ENCODE data around the gene LIFR. TPM values are rescaled to one million over a fixed set of nuclear protein-coding genes. Genes with fewer than 3 reads are reported as not detected.

Gene LIFR
- total and polyA plus RNA-seq, 2 donors, result 27.5 to 33.8 TPM

DNA sequence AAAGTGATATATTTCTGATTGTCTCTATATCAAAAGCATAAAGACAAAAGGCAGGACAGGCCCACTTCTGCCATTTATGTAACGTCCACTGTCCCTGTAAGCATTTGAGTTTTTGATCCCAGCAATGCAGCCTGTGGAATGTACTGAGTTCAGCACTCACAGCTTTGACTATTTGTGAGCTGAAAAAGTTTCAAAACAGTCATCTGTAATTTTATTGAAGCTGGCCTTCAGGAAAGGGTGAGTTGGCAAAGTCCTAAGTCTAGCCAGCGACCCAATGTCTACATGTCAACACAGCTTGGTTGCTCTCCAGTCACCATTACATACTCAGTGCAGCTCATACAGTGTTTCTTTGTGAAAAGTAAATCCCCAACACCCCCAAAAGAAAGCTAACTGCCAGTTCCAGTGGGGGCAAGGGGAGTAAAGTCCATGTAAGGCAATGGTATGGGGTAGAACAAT, 9.7 kb downstream of the LIFR start:
- no peaks in the 10 kb centered on the region for H3K4me1 ChIP-seq (ENCODE audit: control insufficient read depth in 2 of 2, insufficient read depth in 2 of 2, low read length in 2 of 2)

DNA sequence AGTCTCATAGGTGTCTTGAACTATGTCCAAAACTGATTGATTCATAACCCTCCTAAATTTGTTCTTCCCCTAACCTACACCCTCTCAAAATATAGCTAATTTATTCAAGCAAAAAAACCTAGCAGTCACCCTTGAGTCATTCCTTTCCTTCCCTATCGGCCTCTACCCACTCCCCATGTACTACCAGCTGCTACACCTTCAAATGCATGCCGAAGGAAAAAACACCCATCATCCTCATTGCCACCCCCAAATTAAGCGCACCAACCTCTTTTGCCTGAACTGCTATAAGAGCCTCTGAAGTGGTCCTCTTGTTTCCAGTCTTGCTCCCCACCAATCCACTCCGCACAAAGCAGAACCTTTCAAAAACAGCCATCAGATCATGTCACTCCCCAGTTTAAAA, 12.6 kb downstream of the LIFR start:
- Histone ChIP-seq H3K27ac (ENCODE audit: low read depth in 1 of 2, low read length in 1 of 2) (no peak overlapping the region), H3K4me3 (ENCODE audit: low read length in 2 of 2) (no peak overlapping the region), H3K27me3 (ENCODE audit: control insufficient read depth in 2 of 2, insufficient read depth in 1 of 2, low read length in 1 of 2) (no peaks in the 10 kb centered on the region), H3K9me3 (ENCODE audit: control insufficient read depth in 2 of 2, insufficient read depth in 1 of 2, low read length in 1 of 2) (no peaks in the 10 kb centered on the region), H3K36me3 (ENCODE audit: control insufficient read depth in 2 of 2, insufficient read depth in 2 of 2, low read length in 1 of 2) (no peaks in the 10 kb centered on the region), H3K4me1 (ENCODE audit: control insufficient read depth in 2 of 2, insufficient read depth in 2 of 2, low read length in 2 of 2) (no peaks in the 10 kb centered on the region)
- DNase-seq (ENCODE audit: low read depth in 6 of 9, low spot score in 9 of 9), result no peak
- 94% methylated on average over 4 of the region's 4 CpGs for WGBS

More for the DNA sequence above, 9.7 kb downstream of the LIFR start:
- peaks cover 0 to 3% of the 10 kb centered on the region in 2 donors for H3K27me3 ChIP-seq (ENCODE audit: control insufficient read depth in 2 of 2, insufficient read depth in 1 of 2, low read length in 1 of 2)
- DNase-seq (ENCODE audit: low read depth in 6 of 9, low spot score in 9 of 9), result no peak
- H3K27ac ChIP-seq (ENCODE audit: low read depth in 1 of 2, low read length in 1 of 2), result no peak overlapping the region
- H3K36me3 ChIP-seq (ENCODE audit: control insufficient read depth in 2 of 2, insufficient read depth in 2 of 2, low read length in 1 of 2), result no peaks in the 10 kb centered on the region
- no peak overlapping the region for H3K4me3 ChIP-seq (ENCODE audit: low read length in 2 of 2)
- 86% methylated on average over 2 of the region's 2 CpGs for WGBS
- no peaks in the 10 kb centered on the region for H3K9me3 ChIP-seq (ENCODE audit: control insufficient read depth in 2 of 2, insufficient read depth in 1 of 2, low read length in 1 of 2)

DNA sequence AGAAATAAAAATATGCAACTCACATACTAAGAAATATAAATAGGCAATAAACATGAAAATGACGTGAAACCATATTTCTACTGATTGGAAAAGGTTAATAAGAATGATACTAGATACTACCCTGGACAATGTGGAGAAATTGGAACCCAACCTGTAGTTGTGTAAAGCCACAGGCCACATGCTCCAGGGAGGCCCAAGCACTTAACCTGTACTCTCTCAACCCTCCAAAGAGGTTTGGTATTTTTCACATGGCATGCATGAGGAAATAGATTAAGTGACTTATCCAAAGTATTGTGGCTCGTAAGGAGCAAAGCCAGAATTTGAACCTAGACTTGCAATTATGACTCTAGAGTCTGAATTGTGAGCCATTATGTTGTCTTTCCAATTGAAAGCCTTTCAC, 13.4 kb downstream of the LIFR start:
- H3K9me3 ChIP-seq (ENCODE audit: control insufficient read depth in 2 of 2, insufficient read depth in 1 of 2, low read length in 1 of 2), result no peaks in the 10 kb centered on the region

DNA sequence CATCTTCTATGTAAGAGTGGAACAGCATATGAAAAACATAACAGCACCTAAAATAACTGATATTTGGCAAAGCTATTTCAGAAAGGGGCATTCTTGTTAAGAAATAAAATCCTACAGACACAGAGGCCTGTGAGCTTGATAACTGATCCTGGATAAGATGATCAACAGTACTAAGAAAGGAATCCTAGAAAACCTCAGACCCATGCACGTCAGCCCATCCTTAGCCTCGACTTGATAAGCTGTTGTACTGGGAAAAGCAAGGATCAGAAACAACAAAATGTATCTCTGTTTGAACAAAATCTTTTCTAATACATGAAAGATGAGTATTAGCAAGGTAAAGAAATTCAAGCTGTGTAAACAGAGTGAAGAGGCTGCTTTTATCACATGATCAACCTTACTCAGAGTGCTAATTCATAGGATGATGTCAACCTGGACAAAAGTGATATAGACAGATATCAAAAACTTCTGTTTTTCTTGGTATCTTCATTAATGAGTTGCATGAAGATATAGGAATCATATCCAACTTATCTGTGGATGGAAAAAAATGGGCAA, 15.2 kb downstream of the LIFR start:
- H3K4me1 ChIP-seq (ENCODE audit: control insufficient read depth in 2 of 2, insufficient read depth in 2 of 2, low read length in 2 of 2), result no peaks in the 10 kb centered on the region
- no peaks in the 10 kb centered on the region for H3K36me3 ChIP-seq (ENCODE audit: control insufficient read depth in 2 of 2, insufficient read depth in 2 of 2, low read length in 1 of 2)
- 85% methylated on average over 2 of the region's 2 CpGs for WGBS
- no peaks in the 10 kb centered on the region for H3K9me3 ChIP-seq (ENCODE audit: control insufficient read depth in 2 of 2, insufficient read depth in 1 of 2, low read length in 1 of 2)
- H3K4me3 ChIP-seq (ENCODE audit: low read length in 2 of 2), result no peak overlapping the region
- no peak overlapping the region for H3K27ac ChIP-seq (ENCODE audit: low read depth in 1 of 2, low read length in 1 of 2)
- no peaks in the 10 kb centered on the region for H3K27me3 ChIP-seq (ENCODE audit: control insufficient read depth in 2 of 2, insufficient read depth in 1 of 2, low read length in 1 of 2)
- DNase-seq (ENCODE audit: low read depth in 6 of 9, low spot score in 9 of 9), result no peak

More for the DNA sequence above, 13.4 kb downstream of the LIFR start:
- Histone ChIP-seq H3K4me3 (ENCODE audit: low read length in 2 of 2) (no peak overlapping the region), H3K36me3 (ENCODE audit: control insufficient read depth in 2 of 2, insufficient read depth in 2 of 2, low read length in 1 of 2) (no peaks in the 10 kb centered on the region), H3K4me1 (ENCODE audit: control insufficient read depth in 2 of 2, insufficient read depth in 2 of 2, low read length in 2 of 2) (no peaks in the 10 kb centered on the region), H3K27me3 (ENCODE audit: control insufficient read depth in 2 of 2, insufficient read depth in 1 of 2, low read length in 1 of 2) (no peaks in the 10 kb centered on the region), H3K27ac (ENCODE audit: low read depth in 1 of 2, low read length in 1 of 2) (no peak overlapping the region)
- DNase-seq (ENCODE audit: low read depth in 6 of 9, low spot score in 9 of 9), result no peak
- 67% methylated on average over 2 of the region's 2 CpGs for WGBS

DNA sequence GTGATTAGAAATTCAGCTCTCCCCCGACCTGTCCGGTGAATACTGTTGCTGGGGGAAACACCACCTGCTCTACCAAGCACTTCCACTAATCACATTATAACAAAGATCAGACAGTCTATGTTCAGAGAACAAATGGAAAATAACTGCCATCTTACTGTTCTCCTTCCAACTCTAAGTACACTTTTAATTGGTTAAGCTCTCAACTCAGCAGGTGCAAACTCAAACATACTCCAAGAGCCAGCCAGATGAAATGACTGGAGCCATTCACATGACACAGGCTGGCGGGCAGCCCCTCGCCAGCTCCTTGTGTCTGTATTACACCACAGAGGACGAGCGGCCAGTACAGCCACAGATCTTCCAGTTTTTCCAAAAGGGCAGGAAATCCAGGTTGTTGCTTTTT, 16.1 kb downstream of the LIFR start:
- H3K4me3 ChIP-seq (ENCODE audit: low read length in 2 of 2), result no peak overlapping the region
- H3K27me3 ChIP-seq (ENCODE audit: control insufficient read depth in 2 of 2, insufficient read depth in 1 of 2, low read length in 1 of 2), result no peaks in the 10 kb centered on the region
- no peak for DNase-seq (ENCODE audit: low read depth in 6 of 9, low spot score in 9 of 9)
- 85% methylated on average over 6 of the region's 6 CpGs for WGBS
- no peak overlapping the region for H3K27ac ChIP-seq (ENCODE audit: low read depth in 1 of 2, low read length in 1 of 2)
- no peaks in the 10 kb centered on the region for H3K36me3 ChIP-seq (ENCODE audit: control insufficient read depth in 2 of 2, insufficient read depth in 2 of 2, low read length in 1 of 2)
- H3K4me1 ChIP-seq (ENCODE audit: control insufficient read depth in 2 of 2, insufficient read depth in 2 of 2, low read length in 2 of 2), result no peaks in the 10 kb centered on the region
- no peaks in the 10 kb centered on the region for H3K9me3 ChIP-seq (ENCODE audit: control insufficient read depth in 2 of 2, insufficient read depth in 1 of 2, low read length in 1 of 2)

DNA sequence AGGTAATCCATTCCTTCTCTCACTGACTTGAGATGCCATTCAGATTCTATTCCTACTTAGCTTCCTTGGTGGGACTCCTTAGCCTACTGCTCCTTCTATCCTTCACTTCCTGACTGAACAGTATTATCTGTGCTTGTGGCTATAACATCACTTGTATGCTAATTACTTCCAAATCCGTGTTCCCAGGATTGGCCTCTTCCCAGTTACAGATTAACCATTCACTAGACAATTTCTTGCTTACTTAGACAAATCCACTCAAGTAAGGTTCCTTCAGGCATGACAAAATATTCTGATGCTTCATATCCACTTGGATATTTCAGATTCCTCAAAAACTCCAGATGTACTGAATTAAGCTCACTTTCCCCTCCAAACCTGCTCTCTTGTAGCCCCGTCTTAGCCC, 18.3 kb downstream of the LIFR start:
- no peak for DNase-seq (ENCODE audit: low read depth in 6 of 9, low spot score in 9 of 9)
- Histone ChIP-seq H3K4me1 (ENCODE audit: control insufficient read depth in 2 of 2, insufficient read depth in 2 of 2, low read length in 2 of 2) (no peaks in the 10 kb centered on the region), H3K27ac (ENCODE audit: low read depth in 1 of 2, low read length in 1 of 2) (no peak overlapping the region), H3K27me3 (ENCODE audit: control insufficient read depth in 2 of 2, insufficient read depth in 1 of 2, low read length in 1 of 2) (no peaks in the 10 kb centered on the region), H3K4me3 (ENCODE audit: low read length in 2 of 2) (no peak overlapping the region), H3K36me3 (ENCODE audit: control insufficient read depth in 2 of 2, insufficient read depth in 2 of 2, low read length in 1 of 2) (no peaks in the 10 kb centered on the region), H3K9me3 (ENCODE audit: control insufficient read depth in 2 of 2, insufficient read depth in 1 of 2, low read length in 1 of 2) (no peaks in the 10 kb centered on the region)
- WGBS, result 86% methylated on average over 2 of the region's 2 CpGs

- no peak overlapping the region for H3K4me3 ChIP-seq (ENCODE audit: low read length in 2 of 2)
- H3K9me3 ChIP-seq (ENCODE audit: control insufficient read depth in 2 of 2, insufficient read depth in 1 of 2, low read length in 1 of 2), result no peaks in the 10 kb centered on the region
- H3K36me3 ChIP-seq (ENCODE audit: control insufficient read depth in 2 of 2, insufficient read depth in 2 of 2, low read length in 1 of 2), result no peaks in the 10 kb centered on the region
- no peak for DNase-seq (ENCODE audit: low read depth in 6 of 9, low spot score in 9 of 9)
- no peaks in the 10 kb centered on the region for H3K27me3 ChIP-seq (ENCODE audit: control insufficient read depth in 2 of 2, insufficient read depth in 1 of 2, low read length in 1 of 2)
- no peak overlapping the region for H3K27ac ChIP-seq (ENCODE audit: low read depth in 1 of 2, low read length in 1 of 2)
- H3K4me1 ChIP-seq (ENCODE audit: control insufficient read depth in 2 of 2, insufficient read depth in 2 of 2, low read length in 2 of 2), result no peaks in the 10 kb centered on the region
- 68% methylated on average over 4 of the region's 4 CpGs for WGBS
Measured at GRCh38 chr5:38537505-38537904, 18.9 kb downstream of the LIFR start.

DNA sequence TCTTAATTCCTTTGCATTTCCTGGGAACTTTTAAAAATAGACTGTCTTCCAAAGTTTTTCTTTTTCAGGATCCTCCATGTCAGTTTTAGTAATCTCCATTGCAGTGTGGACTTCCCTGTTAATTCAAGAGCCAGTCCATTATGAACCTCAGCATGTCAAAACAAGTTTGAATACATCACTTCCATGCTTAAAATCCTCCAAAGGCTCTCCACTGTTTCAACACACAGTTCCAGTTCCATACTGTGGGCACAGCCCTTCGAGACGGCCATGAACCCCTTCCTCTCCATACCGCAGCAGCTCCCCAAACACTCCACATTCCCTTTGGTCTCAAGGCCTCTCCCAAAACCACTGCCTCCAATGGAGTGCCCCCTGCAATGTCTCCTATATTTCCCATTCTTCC, 19.5 kb downstream of the LIFR start:
- H3K4me1 ChIP-seq (ENCODE audit: control insufficient read depth in 2 of 2, insufficient read depth in 2 of 2, low read length in 2 of 2), result no peaks in the 10 kb centered on the region
- no peaks in the 10 kb centered on the region for H3K27me3 ChIP-seq (ENCODE audit: control insufficient read depth in 2 of 2, insufficient read depth in 1 of 2, low read length in 1 of 2)
- WGBS, result 76% methylated on average over 3 of the region's 3 CpGs
- no peak overlapping the region for H3K4me3 ChIP-seq (ENCODE audit: low read length in 2 of 2)
- no peak overlapping the region for H3K27ac ChIP-seq (ENCODE audit: low read depth in 1 of 2, low read length in 1 of 2)
- no peaks in the 10 kb centered on the region for H3K36me3 ChIP-seq (ENCODE audit: control insufficient read depth in 2 of 2, insufficient read depth in 2 of 2, low read length in 1 of 2)
- no peaks in the 10 kb centered on the region for H3K9me3 ChIP-seq (ENCODE audit: control insufficient read depth in 2 of 2, insufficient read depth in 1 of 2, low read length in 1 of 2)
- DNase-seq (ENCODE audit: low read depth in 6 of 9, low spot score in 9 of 9), result no peak

DNA sequence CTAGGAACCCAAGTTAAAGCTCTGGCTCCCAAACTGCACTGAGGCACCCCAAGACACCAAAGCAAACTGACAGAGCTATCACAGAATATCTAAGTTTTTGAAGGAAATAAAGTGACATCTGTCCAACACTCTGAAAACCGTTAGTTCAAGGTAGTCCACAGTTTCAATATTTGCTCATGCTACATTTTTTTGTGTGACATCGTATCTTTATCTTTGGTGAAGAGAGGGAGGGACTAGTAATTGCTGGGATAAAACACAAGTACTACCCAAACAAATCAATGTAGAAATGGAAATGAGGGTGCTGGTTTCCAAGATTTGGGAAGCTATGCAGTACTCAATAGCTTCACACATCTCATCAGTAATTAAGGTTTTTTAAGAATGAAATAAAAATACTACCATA, 20.6 kb downstream of the LIFR start:
- H3K4me3 ChIP-seq (ENCODE audit: low read length in 2 of 2), result no peak overlapping the region
- no peaks in the 10 kb centered on the region for H3K9me3 ChIP-seq (ENCODE audit: control insufficient read depth in 2 of 2, insufficient read depth in 1 of 2, low read length in 1 of 2)
- WGBS, result 88% methylated on average over 2 of the region's 2 CpGs
- no peaks in the 10 kb centered on the region for H3K27me3 ChIP-seq (ENCODE audit: control insufficient read depth in 2 of 2, insufficient read depth in 1 of 2, low read length in 1 of 2)
- no peak overlapping the region for H3K27ac ChIP-seq (ENCODE audit: low read depth in 1 of 2, low read length in 1 of 2)
- no peak for DNase-seq (ENCODE audit: low read depth in 6 of 9, low spot score in 9 of 9)
- H3K36me3 ChIP-seq (ENCODE audit: control insufficient read depth in 2 of 2, insufficient read depth in 2 of 2, low read length in 1 of 2), result no peaks in the 10 kb centered on the region
- H3K4me1 ChIP-seq (ENCODE audit: control insufficient read depth in 2 of 2, insufficient read depth in 2 of 2, low read length in 2 of 2), result no peaks in the 10 kb centered on the region

All from thymus (tissue), 11 donors.